Endothelial cell of umbilical vein (primary cell): ENCODE measurements around the gene ZNF581. TPM values are rescaled to one million over a fixed set of nuclear protein-coding genes. Genes with fewer than 3 reads are reported as not detected.

ENCODE experiments used
- BruUV-seq: library from RNA; stranded (reverse); fragments of 400-500 nt; replicated peaks from 2 replicates; lab custom pipeline; 2021; lab: Mats Ljungman, UMichigan
- CTCF ChIA-PET: fragments of 300-600, 350-600 bp; sonication (Branson Sonifier 250); formaldehyde crosslinking; loops from one replicate; lab custom pipeline; 2021; ENCODE audit warnings: antibody characterized with exemption, inconsistent platforms; lab: Charles Lee
- POLR2A ChIA-PET: fragments of 300-600, 350-600 bp; sonication (Branson Sonifier 250); formaldehyde crosslinking; loops from one replicate; lab custom pipeline; 2021; ENCODE audit warnings: antibody characterized with exemption, inconsistent platforms; lab: Charles Lee
- DNase-seq: peaks from one replicate; pipeline ENCODE4 v3.0.0-alpha.2; 2011; ENCODE audit warnings: low read depth, low spot score
- FAIRE-seq: peaks from 2 replicates; lab custom pipeline; 2011; peaks lifted over from hg19 to GRCh38; lab: Jason Lieb, UNC
- H2AFZ ChIP-seq: 2 replicates; pipeline ENCODE4 v1.6.0; 2012; ENCODE audit warnings: low read depth, low read length, control low read depth, inconsistent platforms
- H3K27ac ChIP-seq: 2 replicates; pipeline ENCODE4 v1.5.1; 2011; ENCODE audit warnings: low read depth, mild to moderate bottlenecking, control low read depth, low read length, moderate library complexity; ENCODE audit not compliant: insufficient read depth
- H3K27me3 ChIP-seq, 2 experiments: 2 replicates each; pipeline versions ENCODE4 v1.6.0 to v1.6.1; 2011; ENCODE audit warnings: low read length in 2 of 2, mixed read lengths in 1 of 2; ENCODE audit not compliant: control insufficient read depth in 2 of 2, insufficient read depth in 2 of 2
- H3K36me3 ChIP-seq, 2 experiments: 2 replicates in 1 of 2; 3 replicates in 1 of 2; pipeline ENCODE4 v1.5.1; 2011; ENCODE audit warnings: low read length in 2 of 2, mild to moderate bottlenecking in 1 of 2, moderate library complexity in 1 of 2; ENCODE audit not compliant: control insufficient read depth in 2 of 2, insufficient read depth in 2 of 2; ENCODE audit errors: extremely low read depth in 1 of 2
- H3K4me1 ChIP-seq: 3 replicates; pipeline ENCODE4 v1.5.1; 2011; ENCODE audit warnings: mild to moderate bottlenecking, low read length; ENCODE audit not compliant: control insufficient read depth, insufficient read depth; ENCODE audit errors: extremely low read depth
- H3K4me2 ChIP-seq: 2 replicates; pipeline ENCODE4 v1.6.1; 2011; ENCODE audit warnings: low read length, control low read depth, mixed read lengths; ENCODE audit not compliant: insufficient read depth
- H3K4me3 ChIP-seq, 3 experiments: fragments of 200-600 bp in 1 of 3; sonication (generic), shearing (Covaris generic) in 1 of 3; replicated peaks in 1 of 3; 2 replicates each; pipeline ENCODE4 v1.5.1; 2011 to 2016; ENCODE audit warnings: control low read depth in 3 of 3, low read length in 3 of 3, mild to moderate bottlenecking in 2 of 3, inconsistent platforms in 1 of 3, low read depth in 1 of 3, moderate library complexity in 1 of 3; ENCODE audit not compliant: insufficient read depth in 1 of 3
- H3K79me2 ChIP-seq: 2 replicates; pipeline ENCODE4 v1.6.0; 2012; ENCODE audit warnings: low read length, inconsistent platforms; ENCODE audit not compliant: control insufficient read depth, insufficient read depth
- H3K9ac ChIP-seq: replicated peaks from 2 replicates; pipeline ENCODE3; 2011; ENCODE audit warnings: low read length, control low read depth; ENCODE audit not compliant: insufficient read depth; ENCODE audit errors: extremely low read depth
- H3K9me1 ChIP-seq: replicated peaks from 3 replicates; pipeline ENCODE4 v1.6.0; 2011; ENCODE audit warnings: mild to moderate bottlenecking, low read length; ENCODE audit not compliant: control insufficient read depth, insufficient read depth; ENCODE audit errors: extremely low read depth
- H3K9me3 ChIP-seq: replicated peaks from 2 replicates; pipeline ENCODE4 v1.5.1; 2012; ENCODE audit warnings: low read length, inconsistent platforms; ENCODE audit not compliant: control insufficient read depth, insufficient read depth
- H4K20me1 ChIP-seq: replicated peaks from 2 replicates; pipeline ENCODE3; 2011; ENCODE audit warnings: mild to moderate bottlenecking, low read length; ENCODE audit not compliant: control insufficient read depth, insufficient read depth; ENCODE audit errors: extremely low read depth
- EZH2 ChIP-seq: IDR thresholded peaks from 2 replicates; pipeline ENCODE4 v1.6.1; 2012; ENCODE audit warnings: borderline replicate concordance, low read depth, mild to moderate bottlenecking, moderate library complexity, low read length, inconsistent platforms; ENCODE audit not compliant: severe bottlenecking
- FOS ChIP-seq: IDR thresholded peaks from 2 replicates; pipeline ENCODE4 v1.6.1; 2011; ENCODE audit warnings: mild to moderate bottlenecking, low read length, moderate library complexity, borderline replicate concordance; ENCODE audit not compliant: insufficient read depth
- GATA2 ChIP-seq: IDR thresholded peaks from 2 replicates; pipeline ENCODE4 v1.7.0; 2011; ENCODE audit warnings: low read depth, mild to moderate bottlenecking, moderate library complexity, mixed read lengths, low read length; ENCODE audit not compliant: insufficient read length, insufficient read depth
- JUN ChIP-seq: IDR thresholded peaks from 2 replicates; pipeline ENCODE4 v1.6.1; 2011; ENCODE audit warnings: borderline replicate concordance, low read depth; ENCODE audit not compliant: insufficient read length, insufficient read depth
- MYC ChIP-seq: IDR thresholded peaks from one replicate; pipeline ENCODE4 v1.6.1; 2011; ENCODE audit warnings: mild to moderate bottlenecking, low read depth, low read length
- POLR2A ChIP-seq: IDR thresholded peaks from 2 replicates; pipeline ENCODE4 v1.6.1; 2012; ENCODE audit warnings: low read depth, mild to moderate bottlenecking, control low read depth, low read length
- POLR2AphosphoS5 ChIP-seq: IDR thresholded peaks from 2 replicates; pipeline ENCODE4 v1.6.1; 2012; ENCODE audit warnings: low read depth, mild to moderate bottlenecking, control low read depth, low read length, moderate library complexity; ENCODE audit not compliant: insufficient read depth
- dilution Hi-C: fragments of 300-500 bp; cut with MboI; formaldehyde crosslinking; loops from one replicate; pipeline ENCODE4 v1.15.0; 2019; ENCODE audit warnings: low sequenced_read_pairs; ENCODE audit not compliant: extremely low pct_ligation_motif_present
- intact Hi-C: fragments of 100-400 bp; cut with micrococcal nuclease; formaldehyde crosslinking; loops from one replicate; pipeline ENCODE4 v1.10.0; 2022
- polyA plus RNA-seq, 4 experiments: library from polyadenylated mRNA; depleted of rRNA in 3 of 4; stranded (reverse) in 3 of 4; unstranded in 1 of 4; fragments of >200 nt; gene quantifications; 2 replicates each; pipeline versions ENCODE4 v1.2.1 to v1.2.3, GENCODE V29; 2011 to 2012; ENCODE audit warnings: missing spikeins in 1 of 4
- total RNA-seq: library from RNA; stranded (reverse); gene quantifications from 2 replicates; pipeline ENCODE4 v1.2.3, GENCODE V29; 2021
- TF ChIP-seq, protein P1 (sequence below): IDR thresholded peaks from 2 replicates; pipeline ENCODE4 v1.6.1; 2011; ENCODE audit not compliant: insufficient read depth, insufficient read length
- TF ChIP-seq, protein P2 (sequence below), 2 donors: IDR thresholded peaks; 1 replicate in 1 of 2; 2 replicates in 1 of 2; pipeline ENCODE4 v1.5.1; 2011; ENCODE audit warnings: low read length in 2 of 2, mild to moderate bottlenecking in 2 of 2, moderate library complexity in 2 of 2, control low read depth in 1 of 2, inconsistent platforms in 1 of 2, low read depth in 1 of 2; ENCODE audit not compliant: insufficient read depth in 1 of 2; ENCODE audit errors: extremely low read depth in 1 of 2

ZNF581 gene
- total and polyA plus RNA-seq, 2 donors (not counting 3 experiments of a cell fraction or from before 2014, with no cell fraction given) = 31.4 to 32.3 TPM

DNA sequence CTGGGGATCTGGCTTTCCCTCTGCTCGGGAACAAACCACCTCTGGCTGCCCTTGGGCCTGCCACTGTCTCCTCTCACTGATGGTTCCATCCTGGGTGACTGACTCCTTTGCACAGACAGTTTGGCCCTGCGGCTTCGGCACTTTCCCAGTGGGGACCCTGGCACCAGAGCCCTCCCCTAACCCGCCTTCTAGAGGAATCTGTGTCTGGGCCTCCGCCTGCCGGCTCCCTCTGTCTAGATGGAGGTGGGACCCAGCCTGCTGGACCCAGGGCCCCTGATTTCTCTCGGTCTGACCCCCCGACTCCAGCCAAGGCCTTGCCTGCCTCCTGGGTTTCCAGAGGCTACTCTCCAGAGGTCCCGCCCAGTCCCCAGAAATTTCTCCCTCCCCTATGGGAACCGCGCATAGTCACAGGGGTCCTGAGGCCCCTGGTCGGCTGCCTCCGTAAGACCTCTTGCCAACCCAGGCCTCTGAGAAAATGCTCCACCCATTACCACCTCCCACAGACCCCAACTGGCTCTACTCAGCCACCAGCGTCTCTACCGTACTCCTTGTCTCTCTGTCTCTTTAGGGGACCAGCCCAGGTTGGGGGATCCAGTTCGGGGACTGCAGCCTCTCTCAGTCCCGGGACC lies 7.3 kb downstream of the ZNF581 start:
- intact Hi-C loops = loop anchor here (10.0 kb wide), 3 partner anchors 316 to 1186 kb away; partner anchors contain the start of genes KMT5C, LENG9 and ZNF787
- H3K9ac ChIP-seq = no peak overlapping the region

More for the DNA sequence above, 7.3 kb downstream of the ZNF581 start:
- Histone ChIP-seq H3K4me1 (peaks cover 13% of the 10 kb centered on the region), H3K4me2 (no peak overlapping the region), H4K20me1 (no peaks in the 10 kb centered on the region), H3K36me3 (peaks cover 0 to 1% of the 10 kb centered on the region in 2 experiments), H3K4me3 (no peak overlapping the region), H3K27ac (no peak overlapping the region), H3K27me3 (no peaks in the 10 kb centered on the region), H2AFZ (no peak overlapping the region), H3K9me1 (no peaks in the 10 kb centered on the region), H3K9me3 (no peaks in the 10 kb centered on the region), H3K79me2 (peaks cover 7% of the 10 kb centered on the region)
- BruUV-seq = no TSS peak
- FAIRE-seq = no peak
- ChIA-PET POLR2A (no interaction called here), CTCF (no interaction called here)
- no peak for TF ChIP-seq POLR2AphosphoS5
- TF ChIP-seq, protein P1, sequence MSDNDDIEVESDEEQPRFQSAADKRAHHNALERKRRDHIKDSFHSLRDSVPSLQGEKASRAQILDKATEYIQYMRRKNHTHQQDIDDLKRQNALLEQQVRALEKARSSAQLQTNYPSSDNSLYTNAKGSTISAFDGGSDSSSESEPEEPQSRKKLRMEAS = no peak
- TF ChIP-seq GATA2 = no peak
- no peak for TF ChIP-seq EZH2
- TF ChIP-seq, protein P2, sequence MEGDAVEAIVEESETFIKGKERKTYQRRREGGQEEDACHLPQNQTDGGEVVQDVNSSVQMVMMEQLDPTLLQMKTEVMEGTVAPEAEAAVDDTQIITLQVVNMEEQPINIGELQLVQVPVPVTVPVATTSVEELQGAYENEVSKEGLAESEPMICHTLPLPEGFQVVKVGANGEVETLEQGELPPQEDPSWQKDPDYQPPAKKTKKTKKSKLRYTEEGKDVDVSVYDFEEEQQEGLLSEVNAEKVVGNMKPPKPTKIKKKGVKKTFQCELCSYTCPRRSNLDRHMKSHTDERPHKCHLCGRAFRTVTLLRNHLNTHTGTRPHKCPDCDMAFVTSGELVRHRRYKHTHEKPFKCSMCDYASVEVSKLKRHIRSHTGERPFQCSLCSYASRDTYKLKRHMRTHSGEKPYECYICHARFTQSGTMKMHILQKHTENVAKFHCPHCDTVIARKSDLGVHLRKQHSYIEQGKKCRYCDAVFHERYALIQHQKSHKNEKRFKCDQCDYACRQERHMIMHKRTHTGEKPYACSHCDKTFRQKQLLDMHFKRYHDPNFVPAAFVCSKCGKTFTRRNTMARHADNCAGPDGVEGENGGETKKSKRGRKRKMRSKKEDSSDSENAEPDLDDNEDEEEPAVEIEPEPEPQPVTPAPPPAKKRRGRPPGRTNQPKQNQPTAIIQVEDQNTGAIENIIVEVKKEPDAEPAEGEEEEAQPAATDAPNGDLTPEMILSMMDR (IDR thresholded peaks at IDR 0.05; ENCODE audit: extremely low read depth in 1 of 2, insufficient read depth in 1 of 2, low read depth in 1 of 2, low read length in 2 of 2) = no peak
- no peak for TF ChIP-seq POLR2A
- TF ChIP-seq JUN = no peak
- TF ChIP-seq FOS = no peak
- TF ChIP-seq MYC = no peak
- no peak for DNase-seq
- dilution Hi-C loops = no loop called here
